Activated naive CD8-positive, alpha-beta T cell (primary cell): ENCODE results near the gene C6orf136.
A peak's percentile ranks its signal among the peaks of the same experiment; 100 is the strongest.
"Not testable (repeated sequence)": the region's sequence is repeated elsewhere in the genome, so short reads cannot be mapped to it uniquely, and the experiment has no call there.

ENCODE experiments used
- H3K27ac Mint-ChIP-seq: one replicate; pipeline ENCODE4 v1.8.0; 2021; ENCODE audit warnings: mixed read lengths
- H3K27me3 Mint-ChIP-seq: one replicate; pipeline ENCODE4 v1.8.0; 2021; ENCODE audit warnings: mixed read lengths
- H3K36me3 Mint-ChIP-seq: one replicate; pipeline ENCODE4 v1.8.0; 2021; ENCODE audit warnings: mixed read lengths
- H3K4me1 Mint-ChIP-seq: one replicate; pipeline ENCODE4 v1.8.0; 2021; ENCODE audit warnings: low read depth, mixed read lengths
- H3K4me3 Mint-ChIP-seq: one replicate; pipeline ENCODE4 v1.8.0; 2021; ENCODE audit warnings: mild to moderate bottlenecking, mixed read lengths
- H3K9me3 Mint-ChIP-seq: one replicate; pipeline ENCODE4 v1.8.0; 2021; ENCODE audit warnings: low read depth, mixed read lengths

C6orf136 gene

GRCh38 chr6:30635834-30636233, 11.1 kb upstream of the C6orf136 start:
- Mint-ChIP-seq H3K36me3 (peaks cover 11% of the 10 kb centered on the region), H3K4me3 (no peak overlapping the region), H3K27ac (no peak overlapping the region), H3K9me3 (no peaks in the 10 kb centered on the region), H3K4me1 (peaks cover 8% of the 10 kb centered on the region), H3K27me3 (no peaks in the 10 kb centered on the region)

- Mint-ChIP-seq H3K27me3 (no peaks in the 10 kb centered on the region), H3K27ac (peak overlapping the region; percentile 88), H3K4me1 (peaks cover 23% of the 10 kb centered on the region), H3K4me3 (no peak overlapping the region), H3K36me3 (peaks cover 5% of the 10 kb centered on the region), H3K9me3 (no peaks in the 10 kb centered on the region)
These were observed 6.5 kb upstream of the C6orf136 start for GRCh38 chr6:30640481-30640880.

GRCh38 chr6:30641048-30641447, 5.9 kb upstream of the C6orf136 start:
- Mint-ChIP-seq H3K4me1 (peaks cover 28% of the 10 kb centered on the region), H3K4me3 (peak overlapping the region; percentile 61), H3K36me3 (peaks cover 6% of the 10 kb centered on the region), H3K27ac (peak overlapping the region; percentile 88), H3K27me3 (no peaks in the 10 kb centered on the region), H3K9me3 (no peaks in the 10 kb centered on the region)

GRCh38 chr6:30643656-30644055, 3.3 kb upstream of the C6orf136 start:
- Mint-ChIP-seq H3K27me3 (no peaks in the 10 kb centered on the region), H3K27ac (peak overlapping the region; percentile 16), H3K36me3 (peaks cover 7% of the 10 kb centered on the region), H3K4me1 (peaks cover 42% of the 10 kb centered on the region), H3K9me3 (no peaks in the 10 kb centered on the region), H3K4me3 (no peak overlapping the region)

GRCh38 chr6:30644769-30645168, 2.2 kb upstream of the C6orf136 start:
- Mint-ChIP-seq H3K36me3 (peaks cover 7% of the 10 kb centered on the region), H3K4me3 (no peak overlapping the region), H3K27me3 (no peaks in the 10 kb centered on the region), H3K9me3 (no peaks in the 10 kb centered on the region), H3K4me1 (peaks cover 45% of the 10 kb centered on the region), H3K27ac (no peak overlapping the region)

- peak overlapping the region; percentile 92 for H3K4me3 Mint-ChIP-seq
- no peaks in the 10 kb centered on the region for H3K9me3 Mint-ChIP-seq
- H3K27ac Mint-ChIP-seq = peak overlapping the region; percentile 78
- no peaks in the 10 kb centered on the region for H3K27me3 Mint-ChIP-seq
- peaks cover 35% of the 10 kb centered on the region for H3K4me1 Mint-ChIP-seq
- peaks cover 3% of the 10 kb centered on the region for H3K36me3 Mint-ChIP-seq
These were observed 944 bp upstream of the C6orf136 start for GRCh38 chr6:30645989-30646388.

GRCh38 chr6:30647242-30648116, 546 bp downstream of the C6orf136 start:
- Mint-ChIP-seq H3K27me3 (no peaks in the 10 kb centered on the region), H3K9me3 (no peaks in the 10 kb centered on the region), H3K36me3 (peaks cover 2% of the 10 kb centered on the region), H3K4me1 (peaks cover 27% of the 10 kb centered on the region), H3K27ac (peak overlapping the region; percentile 84), H3K4me3 (peak overlapping the region; percentile 92)

- Mint-ChIP-seq H3K4me1 (peaks cover 15% of the 10 kb centered on the region), H3K4me3 (no peak overlapping the region), H3K27ac (no peak overlapping the region), H3K9me3 (no peaks in the 10 kb centered on the region), H3K27me3 (no peaks in the 10 kb centered on the region), H3K36me3 (peaks cover 4% of the 10 kb centered on the region)
These were observed 4.2 kb downstream of the C6orf136 start for GRCh38 chr6:30651143-30651542.

- Mint-ChIP-seq H3K36me3 (peaks cover 8% of the 10 kb centered on the region), H3K27ac (peak overlapping the region; percentile 58), H3K4me3 (no peak overlapping the region), H3K4me1 (no peaks in the 10 kb centered on the region), H3K27me3 (no peaks in the 10 kb centered on the region), H3K9me3 (no peaks in the 10 kb centered on the region)
These were observed 8.1 kb downstream of the C6orf136 start for GRCh38 chr6:30654798-30655742.

- Mint-ChIP-seq H3K27me3 (no peaks in the 10 kb centered on the region), H3K4me3 (no peak overlapping the region), H3K4me1 (no peaks in the 10 kb centered on the region), H3K9me3 (no peaks in the 10 kb centered on the region), H3K36me3 (peaks cover 8% of the 10 kb centered on the region), H3K27ac (no peak overlapping the region)
These were observed 8.8 kb downstream of the C6orf136 start for GRCh38 chr6:30655743-30656094.

- Mint-ChIP-seq H3K27ac (no peak overlapping the region), H3K9me3 (no peaks in the 10 kb centered on the region), H3K4me3 (no peak overlapping the region), H3K27me3 (no peaks in the 10 kb centered on the region), H3K4me1 (no peaks in the 10 kb centered on the region), H3K36me3 (peaks cover 8% of the 10 kb centered on the region)
These were observed 9.6 kb downstream of the C6orf136 start for GRCh38 chr6:30656513-30656912.

- Mint-ChIP-seq H3K9me3 (no peaks in the 10 kb centered on the region), H3K4me3 (no peak overlapping the region), H3K4me1 (no peaks in the 10 kb centered on the region), H3K27me3 (no peaks in the 10 kb centered on the region), H3K27ac (no peak overlapping the region), H3K36me3 (peaks cover 15% of the 10 kb centered on the region)
These were observed 10.5 kb downstream of the C6orf136 start for GRCh38 chr6:30657454-30657853.

- H3K27ac Mint-ChIP-seq, H3K27me3 Mint-ChIP-seq: not testable (repeated sequence)
- peaks cover 15% of the 10 kb centered on the region for H3K36me3 Mint-ChIP-seq
These were observed 11.0 kb downstream of the C6orf136 start for GRCh38 chr6:30657922-30658321.

GRCh38 chr6:30664994-30665767, 18.2 kb downstream of the C6orf136 start:
- H3K4me3 Mint-ChIP-seq = no peak overlapping the region
- H3K27me3 Mint-ChIP-seq = no peaks in the 10 kb centered on the region
- H3K36me3 Mint-ChIP-seq = peaks cover 11% of the 10 kb centered on the region
- H3K27ac Mint-ChIP-seq = peak overlapping the region; percentile 22
- H3K9me3 Mint-ChIP-seq = no peaks in the 10 kb centered on the region
- H3K4me1 Mint-ChIP-seq = peaks cover 21% of the 10 kb centered on the region

More at GRCh38 chr6:30657922-30658321, 11.0 kb downstream of the C6orf136 start:
- not testable (repeated sequence) for H3K4me3 Mint-ChIP-seq, H3K4me1 Mint-ChIP-seq, H3K9me3 Mint-ChIP-seq
